ENCODE data around the gene PCID2. TPM values are rescaled to one million over a fixed set of nuclear protein-coding genes. Genes with fewer than 3 reads are reported as not detected.

PCID2 gene
- total and polyA plus RNA-seq, 2 of the 13 experiments (the other 11 are each of a cell fraction or from before 2014, with no cell fraction given): 65.0 to 111 TPM

DNA sequence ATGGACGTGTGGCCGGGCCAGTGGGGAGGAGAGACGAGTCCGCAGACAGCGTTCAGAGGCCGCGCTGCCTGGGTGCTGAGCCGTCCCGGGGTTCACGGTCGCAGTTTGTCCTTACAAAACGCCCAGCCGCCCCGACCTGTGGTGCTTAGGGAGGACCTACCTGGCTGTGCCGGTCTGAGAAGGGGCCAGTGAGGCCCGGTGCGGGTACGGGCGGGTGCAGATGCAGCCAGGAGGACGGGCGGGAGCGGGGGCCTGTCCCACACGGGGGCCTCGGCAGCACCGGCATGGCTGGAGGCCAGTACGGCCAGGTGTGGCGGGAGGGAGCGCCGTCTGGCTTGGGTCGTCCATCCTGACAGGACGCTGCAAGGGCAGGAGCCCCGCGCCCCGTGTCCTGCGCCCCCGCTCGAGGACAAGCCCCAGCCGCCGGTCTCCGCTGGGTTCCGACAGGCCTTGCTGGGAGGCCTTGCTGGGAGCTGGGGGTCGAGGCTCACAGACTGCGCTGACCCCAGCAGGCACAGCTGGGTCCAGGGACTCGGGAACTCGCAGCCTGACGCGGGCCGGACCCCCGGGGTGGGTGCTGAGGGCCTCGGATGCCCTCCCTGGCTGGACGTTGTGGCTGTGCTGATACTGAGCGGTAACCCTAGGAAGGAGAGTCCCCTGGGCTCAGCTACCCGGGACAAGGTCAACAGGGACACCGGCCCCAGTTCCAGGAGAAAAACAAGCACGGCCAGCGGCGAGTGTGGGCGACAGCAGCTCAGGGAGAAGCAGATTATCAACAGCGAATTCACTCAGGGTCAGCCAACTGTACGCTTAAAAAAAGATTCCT, 55.3 kb downstream of the PCID2 start (continued):
- TF ChIP-seq, protein P1, sequence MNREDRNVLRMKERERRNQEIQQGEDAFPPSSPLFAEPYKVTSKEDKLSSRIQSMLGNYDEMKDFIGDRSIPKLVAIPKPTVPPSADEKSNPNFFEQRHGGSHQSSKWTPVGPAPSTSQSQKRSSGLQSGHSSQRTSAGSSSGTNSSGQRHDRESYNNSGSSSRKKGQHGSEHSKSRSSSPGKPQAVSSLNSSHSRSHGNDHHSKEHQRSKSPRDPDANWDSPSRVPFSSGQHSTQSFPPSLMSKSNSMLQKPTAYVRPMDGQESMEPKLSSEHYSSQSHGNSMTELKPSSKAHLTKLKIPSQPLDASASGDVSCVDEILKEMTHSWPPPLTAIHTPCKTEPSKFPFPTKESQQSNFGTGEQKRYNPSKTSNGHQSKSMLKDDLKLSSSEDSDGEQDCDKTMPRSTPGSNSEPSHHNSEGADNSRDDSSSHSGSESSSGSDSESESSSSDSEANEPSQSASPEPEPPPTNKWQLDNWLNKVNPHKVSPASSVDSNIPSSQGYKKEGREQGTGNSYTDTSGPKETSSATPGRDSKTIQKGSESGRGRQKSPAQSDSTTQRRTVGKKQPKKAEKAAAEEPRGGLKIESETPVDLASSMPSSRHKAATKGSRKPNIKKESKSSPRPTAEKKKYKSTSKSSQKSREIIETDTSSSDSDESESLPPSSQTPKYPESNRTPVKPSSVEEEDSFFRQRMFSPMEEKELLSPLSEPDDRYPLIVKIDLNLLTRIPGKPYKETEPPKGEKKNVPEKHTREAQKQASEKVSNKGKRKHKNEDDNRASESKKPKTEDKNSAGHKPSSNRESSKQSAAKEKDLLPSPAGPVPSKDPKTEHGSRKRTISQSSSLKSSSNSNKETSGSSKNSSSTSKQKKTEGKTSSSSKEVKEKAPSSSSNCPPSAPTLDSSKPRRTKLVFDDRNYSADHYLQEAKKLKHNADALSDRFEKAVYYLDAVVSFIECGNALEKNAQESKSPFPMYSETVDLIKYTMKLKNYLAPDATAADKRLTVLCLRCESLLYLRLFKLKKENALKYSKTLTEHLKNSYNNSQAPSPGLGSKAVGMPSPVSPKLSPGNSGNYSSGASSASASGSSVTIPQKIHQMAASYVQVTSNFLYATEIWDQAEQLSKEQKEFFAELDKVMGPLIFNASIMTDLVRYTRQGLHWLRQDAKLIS (CRISPR knock-in tag; IDR thresholded peaks at IDR 0.05): peak; percentile 15
- TF ChIP-seq NFYB (CRISPR knock-in tag; IDR thresholded peaks at IDR 0.05) (peak; percentile 46; the same call in 1 of the 2 replicates), ZNF709 (CRISPR knock-in tag; IDR thresholded peaks at IDR 0.05) (peak; percentile 57; the same call in 1 of the 2 replicates), PCBP1 (IDR thresholded peaks at IDR 0.05; ENCODE audit: borderline replicate concordance, low read depth, low read length) (0 out of 2 replicates have a peak, but pooled peaks have one; percentile 24), GZF1 (CRISPR knock-in tag; IDR thresholded peaks at IDR 0.05) (peak; percentile 83), SIX1 (CRISPR knock-in tag; IDR thresholded peaks at IDR 0.05; ENCODE audit: borderline replicate concordance) (no peak), ZNF569 (CRISPR knock-in tag; IDR thresholded peaks at IDR 0.05; ENCODE audit: borderline replicate concordance) (no peak), ZNF605 (CRISPR knock-in tag; IDR thresholded peaks at IDR 0.05) (peak; percentile 64), IKZF4 (CRISPR knock-in tag; IDR thresholded peaks at IDR 0.05; ENCODE audit: borderline replicate concordance, low read depth, not compliant biosample characterization) (no peak), PLRG1 (conservative IDR thresholded peaks at IDR 0.05) (no peak), CENPT (CRISPR knock-in tag; IDR thresholded peaks at IDR 0.05; ENCODE audit: low read depth) (peak; percentile 83), ZNF501 (CRISPR knock-in tag; IDR thresholded peaks at IDR 0.05) (0 out of 2 replicates have a peak, but pooled peaks have one; percentile 65)
- TF ChIP-seq, protein P2, sequence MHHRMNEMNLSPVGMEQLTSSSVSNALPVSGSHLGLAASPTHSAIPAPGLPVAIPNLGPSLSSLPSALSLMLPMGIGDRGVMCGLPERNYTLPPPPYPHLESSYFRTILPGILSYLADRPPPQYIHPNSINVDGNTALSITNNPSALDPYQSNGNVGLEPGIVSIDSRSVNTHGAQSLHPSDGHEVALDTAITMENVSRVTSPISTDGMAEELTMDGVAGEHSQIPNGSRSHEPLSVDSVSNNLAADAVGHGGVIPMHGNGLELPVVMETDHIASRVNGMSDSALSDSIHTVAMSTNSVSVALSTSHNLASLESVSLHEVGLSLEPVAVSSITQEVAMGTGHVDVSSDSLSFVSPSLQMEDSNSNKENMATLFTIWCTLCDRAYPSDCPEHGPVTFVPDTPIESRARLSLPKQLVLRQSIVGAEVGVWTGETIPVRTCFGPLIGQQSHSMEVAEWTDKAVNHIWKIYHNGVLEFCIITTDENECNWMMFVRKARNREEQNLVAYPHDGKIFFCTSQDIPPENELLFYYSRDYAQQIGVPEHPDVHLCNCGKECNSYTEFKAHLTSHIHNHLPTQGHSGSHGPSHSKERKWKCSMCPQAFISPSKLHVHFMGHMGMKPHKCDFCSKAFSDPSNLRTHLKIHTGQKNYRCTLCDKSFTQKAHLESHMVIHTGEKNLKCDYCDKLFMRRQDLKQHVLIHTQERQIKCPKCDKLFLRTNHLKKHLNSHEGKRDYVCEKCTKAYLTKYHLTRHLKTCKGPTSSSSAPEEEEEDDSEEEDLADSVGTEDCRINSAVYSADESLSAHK (CRISPR knock-in tag; IDR thresholded peaks at IDR 0.05; ENCODE audit: borderline replicate concordance): 0 out of 2 replicates have a peak, but pooled peaks have one; percentile 27
- TF ChIP-seq, protein P3, sequence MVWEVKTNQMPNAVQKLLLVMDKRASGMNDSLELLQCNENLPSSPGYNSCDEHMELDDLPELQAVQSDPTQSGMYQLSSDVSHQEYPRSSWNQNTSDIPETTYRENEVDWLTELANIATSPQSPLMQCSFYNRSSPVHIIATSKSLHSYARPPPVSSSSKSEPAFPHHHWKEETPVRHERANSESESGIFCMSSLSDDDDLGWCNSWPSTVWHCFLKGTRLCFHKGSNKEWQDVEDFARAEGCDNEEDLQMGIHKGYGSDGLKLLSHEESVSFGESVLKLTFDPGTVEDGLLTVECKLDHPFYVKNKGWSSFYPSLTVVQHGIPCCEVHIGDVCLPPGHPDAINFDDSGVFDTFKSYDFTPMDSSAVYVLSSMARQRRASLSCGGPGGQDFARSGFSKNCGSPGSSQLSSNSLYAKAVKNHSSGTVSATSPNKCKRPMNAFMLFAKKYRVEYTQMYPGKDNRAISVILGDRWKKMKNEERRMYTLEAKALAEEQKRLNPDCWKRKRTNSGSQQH (CRISPR knock-in tag; IDR thresholded peaks at IDR 0.05; ENCODE audit: low read depth): peak; percentile 7; the same call in 1 of the 2 replicates

Measured in HepG2 (cell line).